Embryonic facial prominence (tissue), 1 donor: ENCODE results near the gene GGA2.
"Not testable (repeated sequence)": the region's sequence is repeated elsewhere in the genome, so short reads cannot be mapped to it uniquely, and the experiment has no call there.

Experiments
- DNase-seq: peaks from one replicate; pipeline ENCODE4 v3.0.0-alpha.2; 2016; ENCODE audit errors: extremely low spot score

GGA2 gene

DNA sequence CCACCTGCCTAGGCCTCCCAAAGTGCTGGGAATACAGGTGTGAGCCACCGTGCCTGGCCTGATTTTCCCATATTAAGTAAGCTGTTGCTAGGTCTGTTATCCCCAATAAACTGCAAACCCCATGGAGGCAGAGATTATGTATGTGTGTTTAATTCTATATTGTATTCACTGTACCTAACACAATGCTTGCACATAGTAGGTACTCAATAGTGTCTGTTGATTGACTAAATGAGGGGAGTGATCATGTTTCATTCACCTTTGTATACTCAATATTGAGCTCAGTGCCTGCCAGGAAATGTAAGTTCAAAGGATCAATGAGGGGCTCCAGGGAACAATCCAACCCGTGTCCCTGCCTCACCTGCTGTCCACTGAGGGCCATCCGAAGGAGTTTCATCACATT is 14.6 kb upstream of the GGA2 start:
- DNase-seq: no peak

DNA sequence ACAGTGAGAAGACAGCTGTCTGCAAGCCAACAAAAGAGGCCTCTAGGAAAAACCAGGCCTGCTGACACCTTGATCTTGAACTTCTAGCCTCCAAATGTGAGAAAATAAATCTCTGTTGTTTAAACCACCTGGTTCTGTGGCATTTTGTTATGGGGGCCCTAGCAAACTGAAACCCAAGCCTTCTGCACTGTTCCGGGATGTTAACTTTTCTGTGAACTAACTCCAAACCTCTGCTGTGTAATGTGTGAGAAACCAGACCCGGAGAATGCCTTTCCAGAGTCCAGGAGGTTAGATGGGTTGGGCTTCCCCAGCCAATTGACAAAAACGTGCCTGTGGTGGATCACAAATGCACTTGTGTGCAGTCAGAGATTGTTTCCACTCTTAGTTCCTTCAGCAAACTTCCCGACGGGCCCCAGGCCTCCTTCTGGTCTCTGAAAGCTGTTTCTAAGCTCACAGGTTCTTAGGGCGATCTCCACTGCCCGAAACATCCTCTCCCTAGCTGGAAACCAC is 13.6 kb upstream of the GGA2 start:
- DNase-seq: no peak

DNA sequence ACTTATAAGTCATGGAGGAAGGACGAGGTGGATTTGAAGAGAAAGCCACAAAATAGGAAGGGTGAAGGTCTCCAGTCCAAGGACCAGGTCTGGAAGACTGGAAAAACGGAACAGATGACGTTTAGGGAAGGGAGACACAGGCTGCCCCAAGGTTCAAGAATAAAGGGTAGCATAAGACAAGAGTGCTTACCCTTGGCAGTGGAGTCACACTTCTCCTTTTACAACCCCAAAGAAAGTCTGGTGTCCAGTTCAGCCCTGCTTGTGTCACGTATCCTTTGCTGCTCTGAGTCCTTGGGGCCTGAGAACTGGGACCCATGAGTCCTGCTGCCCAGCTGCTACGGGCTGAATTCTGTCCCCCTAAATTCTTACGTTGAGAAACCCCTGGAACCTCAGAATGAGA is 13.0 kb upstream of the GGA2 start:
- no peak for DNase-seq

DNA sequence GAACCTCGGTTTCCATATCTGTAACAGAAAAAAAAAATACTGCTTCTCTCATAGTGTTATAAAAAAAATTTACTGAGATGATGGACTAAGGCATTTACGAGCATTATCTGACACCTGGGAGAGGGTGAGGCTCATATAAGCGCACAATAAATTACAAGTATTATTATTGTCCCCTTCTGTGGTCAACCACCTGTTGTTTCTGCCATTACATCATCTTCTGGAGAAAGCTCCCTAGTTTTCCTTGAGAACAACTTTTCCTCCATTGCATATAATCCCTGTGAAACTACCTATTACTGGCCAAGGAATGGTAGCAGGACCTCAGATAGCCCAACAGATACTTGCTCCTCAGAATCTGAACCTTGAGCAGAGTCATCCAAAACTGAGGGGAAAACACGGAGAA is 11.7 kb upstream of the GGA2 start:
- no peak for DNase-seq

DNA sequence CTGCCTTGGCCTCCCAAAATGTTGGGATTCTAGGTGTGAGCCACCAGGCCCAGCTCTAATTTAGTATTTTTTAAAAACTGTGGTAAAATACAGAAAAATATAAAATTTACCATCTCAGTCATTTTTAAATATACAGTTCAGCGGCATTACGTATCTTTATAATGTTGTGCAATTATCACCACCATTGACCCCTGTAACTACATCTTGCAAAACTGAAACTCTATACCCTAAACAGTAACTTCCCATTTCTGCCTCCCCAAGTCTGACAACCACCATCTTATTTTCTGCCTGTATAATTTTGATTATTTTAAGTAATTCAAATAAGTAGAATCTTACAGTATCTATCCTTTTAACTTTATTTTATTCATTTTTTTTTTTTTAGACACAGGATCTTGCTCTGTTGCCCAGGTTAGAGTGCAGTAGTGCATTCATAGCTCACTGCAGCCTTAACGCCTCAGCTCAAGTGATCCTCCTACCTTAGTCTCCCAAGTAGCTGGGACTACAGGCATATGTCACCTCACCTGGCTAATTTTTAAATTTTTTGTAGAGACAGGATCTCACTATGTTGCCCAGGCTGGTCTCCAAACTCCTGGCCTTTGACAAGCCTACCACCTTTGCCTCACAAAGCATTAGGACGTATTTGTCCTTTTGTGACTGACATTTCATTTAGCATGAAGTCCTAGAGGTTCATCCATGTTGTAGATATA is 10.9 kb upstream of the GGA2 start:
- no peak for DNase-seq

DNA sequence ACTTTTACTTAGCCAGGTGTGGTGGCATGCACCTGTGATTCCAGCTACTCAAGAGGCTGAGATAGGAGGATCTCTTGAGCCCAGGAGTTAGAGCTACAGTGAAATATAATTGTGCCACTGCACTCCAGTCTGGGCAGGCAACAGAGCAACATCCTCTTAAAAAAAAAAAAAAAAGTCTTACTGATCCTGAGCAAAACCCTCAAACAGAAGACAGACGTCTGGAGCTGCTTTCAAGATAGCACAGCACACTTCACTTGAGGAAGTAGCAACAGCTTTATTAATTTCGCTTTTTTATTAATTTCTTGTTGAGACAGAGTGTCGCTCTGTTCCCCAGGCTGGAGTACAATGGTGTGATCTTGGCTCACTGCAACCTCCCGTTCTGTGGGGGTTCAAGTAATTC is 10.2 kb upstream of the GGA2 start:
- no peak for DNase-seq

DNA sequence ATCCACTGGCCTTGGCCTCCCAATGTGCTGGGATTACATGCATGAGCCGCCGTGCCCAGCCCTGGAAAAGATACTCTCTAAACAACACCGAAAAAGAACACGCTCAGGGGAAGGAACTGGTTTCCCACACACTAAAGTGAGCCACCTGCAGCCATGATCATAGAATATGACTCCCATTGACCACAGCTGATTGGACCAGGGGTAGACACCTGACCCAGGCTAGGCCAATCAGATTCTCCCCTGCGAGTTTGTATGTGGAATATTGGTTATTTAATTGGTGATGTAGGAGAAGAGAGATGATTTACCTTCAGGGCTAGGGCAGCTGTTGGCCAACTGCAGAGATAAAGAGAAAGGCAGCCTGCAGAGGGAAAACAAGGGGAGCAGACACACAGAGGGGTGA is 9.0 kb upstream of the GGA2 start:
- DNase-seq: no peak

DNA sequence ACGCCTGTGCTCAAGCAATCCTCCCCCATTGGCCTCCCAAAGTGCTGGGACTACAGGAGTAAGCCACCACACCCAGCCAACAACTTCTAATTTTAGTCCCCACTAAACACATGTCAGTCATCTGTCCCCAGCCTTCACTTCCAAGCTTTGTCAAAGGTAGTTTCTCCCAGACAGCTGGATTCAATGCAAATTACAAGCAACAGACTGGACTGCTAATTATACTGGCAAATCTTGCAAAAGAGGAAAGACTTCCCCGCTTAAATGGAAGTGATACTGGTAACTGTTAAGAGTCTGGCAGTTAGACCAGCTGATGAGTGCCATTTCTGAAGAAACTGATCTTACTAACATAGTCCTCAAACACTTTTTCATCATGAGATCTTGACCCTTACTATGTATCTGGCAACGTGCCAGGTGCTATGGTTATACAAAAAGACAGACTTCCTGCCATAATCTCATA is 8.2 kb upstream of the GGA2 start:
- no peak for DNase-seq

DNA sequence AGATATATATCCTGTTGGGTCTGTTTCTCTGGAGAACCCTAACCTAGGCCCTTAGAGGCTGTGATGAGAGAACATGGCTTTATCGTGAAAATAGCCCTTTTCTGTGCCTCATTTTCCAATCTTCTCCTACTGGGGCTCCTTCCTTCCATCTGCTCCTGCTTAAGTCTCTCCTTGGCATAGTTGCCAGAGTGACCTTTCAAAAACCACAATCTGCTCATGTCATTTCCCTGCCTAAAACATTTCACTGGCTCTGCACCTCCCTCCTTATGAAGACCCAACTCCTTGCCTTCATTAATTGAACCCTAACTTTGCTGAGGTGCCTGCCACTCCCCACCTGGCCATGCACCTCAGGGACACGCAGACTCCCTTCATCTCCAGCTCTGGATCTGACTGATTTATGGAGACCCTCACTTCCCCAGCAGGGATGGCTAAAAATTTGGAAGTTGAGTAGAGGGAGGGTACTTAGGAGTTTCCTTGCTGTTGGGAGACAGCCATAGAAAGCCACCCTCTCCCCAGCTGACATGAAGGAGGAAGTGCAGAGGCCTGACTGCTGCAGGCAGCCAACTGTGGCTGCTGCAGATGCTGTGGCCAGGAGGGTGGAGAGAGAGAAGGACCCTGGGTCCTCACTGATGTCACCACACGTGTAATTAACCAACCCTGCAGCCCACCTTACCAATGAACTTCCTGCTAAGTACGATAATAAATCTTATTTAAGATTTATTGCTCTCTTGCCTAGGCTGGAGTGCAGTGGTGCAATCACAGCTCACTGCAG is 6.3 kb upstream of the GGA2 start:
- no peak for DNase-seq

DNA sequence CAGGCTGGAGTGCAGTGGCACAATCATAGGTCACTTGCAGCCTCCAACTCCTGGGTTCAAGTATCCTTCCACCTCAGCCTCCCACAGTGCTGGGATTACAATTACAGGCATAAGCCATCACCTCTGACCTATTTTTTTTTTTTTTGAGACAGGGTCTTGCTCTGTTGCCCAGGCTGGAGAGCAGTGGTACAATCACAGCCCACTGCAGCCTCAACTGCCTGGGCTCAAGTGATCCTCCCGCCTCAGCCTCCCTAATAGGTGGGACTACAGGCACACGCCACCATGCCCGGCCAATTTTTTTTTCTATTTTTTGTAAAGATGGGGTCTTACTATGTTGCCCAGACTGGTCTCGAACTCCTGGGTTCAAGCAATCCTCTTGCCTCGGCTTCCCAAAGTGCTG is 5.6 kb upstream of the GGA2 start:
- DNase-seq: no peak

DNA sequence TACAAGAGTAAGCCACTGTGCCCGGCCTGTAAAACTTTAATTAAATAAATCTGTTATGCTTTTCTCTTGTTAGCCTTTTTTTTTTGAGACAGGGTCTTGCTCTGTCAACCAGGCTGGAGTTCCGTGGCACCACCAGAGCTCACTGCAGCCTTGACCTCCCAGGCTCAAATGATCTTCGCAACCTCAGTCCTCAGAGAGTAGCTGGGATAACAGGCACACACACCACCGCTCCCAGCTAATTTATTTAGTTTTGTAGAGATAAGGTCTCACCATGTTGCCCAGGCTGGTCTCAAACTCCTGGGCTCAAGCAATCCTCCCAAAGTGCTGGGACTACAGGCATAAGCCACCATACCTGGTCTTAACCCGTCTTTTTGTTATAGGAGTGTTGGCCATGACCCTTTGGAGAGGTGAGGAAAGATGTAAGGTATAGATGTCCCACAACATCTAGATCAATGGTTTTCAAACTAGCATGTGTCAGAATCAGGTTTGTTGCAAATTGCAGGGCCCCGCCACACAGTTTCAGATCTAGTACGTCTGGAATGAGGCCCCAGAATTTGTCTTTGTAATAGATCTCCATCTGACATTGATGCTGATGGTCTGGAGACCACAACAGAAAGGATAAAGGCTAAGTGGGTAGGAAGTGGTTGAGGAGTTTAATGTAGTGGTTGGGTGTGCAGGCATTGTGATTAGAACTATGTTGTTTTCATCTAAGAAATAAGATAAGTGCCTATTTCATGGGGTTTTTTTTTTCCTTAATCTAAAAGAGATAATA is 4.3 kb upstream of the GGA2 start:
- no peak for DNase-seq

DNA sequence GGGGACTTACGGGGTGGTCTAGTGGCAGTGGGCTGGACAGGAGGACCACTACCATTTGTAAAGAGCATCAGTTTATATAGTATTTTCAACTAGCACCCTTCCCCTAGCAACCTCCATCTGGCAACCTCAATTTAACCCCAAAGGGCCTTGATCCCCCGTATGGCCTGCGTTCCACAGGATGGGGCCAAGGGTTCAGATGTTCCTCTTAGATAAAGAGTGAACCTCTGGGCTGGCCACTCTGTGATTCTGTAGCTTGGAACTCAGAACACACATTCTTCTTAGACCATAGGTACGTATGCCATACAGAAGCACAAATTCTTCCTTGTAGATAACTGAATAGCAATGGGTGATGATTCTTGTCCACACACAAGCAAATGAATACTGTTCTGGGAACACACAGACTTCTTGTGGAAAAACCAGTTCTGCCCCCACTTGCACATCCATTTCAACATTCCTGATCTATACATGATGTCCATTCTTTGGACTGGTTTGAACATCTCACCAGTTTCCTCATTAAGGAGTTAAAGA is 1.9 kb upstream of the GGA2 start:
- DNase-seq: no peak

DNA sequence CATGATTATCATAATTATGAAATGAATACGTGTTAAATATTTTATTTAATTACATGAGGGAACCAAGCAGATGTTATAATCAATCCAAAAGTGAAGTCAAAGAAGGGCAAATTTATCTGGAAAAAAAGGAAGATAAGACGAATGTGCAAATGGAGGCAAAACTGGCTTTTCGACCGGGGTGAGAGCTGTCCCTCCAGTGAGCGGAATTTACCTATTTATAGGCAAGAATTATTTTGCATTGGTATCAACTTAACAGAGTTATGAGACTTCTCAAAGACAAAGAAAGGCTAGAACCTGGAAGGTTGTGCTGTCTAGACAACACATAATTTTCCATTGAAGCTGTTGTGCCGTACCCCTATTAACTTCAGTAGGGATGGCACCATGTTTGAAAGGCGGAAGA is 1.4 kb upstream of the GGA2 start:
- DNase-seq: no peak

DNA sequence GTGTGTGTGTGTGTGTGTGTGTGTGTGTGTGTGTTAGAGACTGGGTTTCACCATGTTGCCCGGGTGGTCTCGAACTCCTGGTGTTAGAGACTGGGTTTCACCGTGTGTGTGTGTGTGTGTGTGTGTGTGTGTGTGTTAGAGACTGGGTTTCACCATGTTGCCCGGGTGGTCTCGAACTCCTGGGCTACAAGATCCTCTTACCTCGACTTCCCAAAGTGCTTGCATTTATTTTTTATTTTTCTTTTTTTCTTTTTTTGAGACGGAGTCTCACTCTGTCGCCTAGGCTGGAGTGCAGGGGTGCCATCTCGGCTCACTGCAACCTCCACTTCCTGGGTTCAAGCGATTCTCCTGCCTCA is 599 bp upstream of the GGA2 start:
- DNase-seq: not testable (repeated sequence)

DNA sequence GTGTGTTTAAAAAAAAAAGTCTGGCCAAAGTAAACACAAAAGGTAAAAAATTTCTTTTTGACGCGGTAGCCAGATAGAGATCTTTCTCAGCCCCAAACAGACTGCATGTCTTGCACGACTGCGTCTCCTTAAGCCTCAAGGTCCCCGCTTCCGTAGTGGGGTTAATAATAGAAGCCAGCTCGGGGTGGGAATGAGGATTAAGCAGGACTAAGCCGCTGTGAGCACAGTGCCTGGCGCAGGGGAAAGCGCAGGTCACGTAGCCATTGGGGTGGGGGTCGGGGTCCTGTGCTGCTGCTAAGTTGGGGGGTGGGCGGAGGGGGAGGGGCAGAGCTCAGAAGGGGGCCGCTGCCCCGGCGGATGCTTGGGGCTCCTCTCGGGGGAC is 521 bp downstream of the GGA2 start:
- no peak for DNase-seq

DNA sequence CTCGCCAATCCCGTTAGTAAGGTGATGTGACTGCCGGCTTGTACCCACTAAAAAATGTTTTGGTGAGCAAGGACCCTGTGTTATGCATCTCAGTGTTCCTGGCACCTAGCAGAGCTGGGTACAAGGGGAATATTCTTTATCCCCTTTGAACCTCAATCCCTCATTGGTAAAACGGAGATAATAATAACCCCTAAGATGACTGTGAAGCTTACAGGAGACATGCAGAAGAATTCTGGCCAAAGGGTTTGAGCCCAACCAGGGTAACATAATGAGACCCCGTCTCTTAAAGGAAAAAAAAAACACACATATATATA is 896 bp downstream of the GGA2 start:
- DNase-seq: no peak

DNA sequence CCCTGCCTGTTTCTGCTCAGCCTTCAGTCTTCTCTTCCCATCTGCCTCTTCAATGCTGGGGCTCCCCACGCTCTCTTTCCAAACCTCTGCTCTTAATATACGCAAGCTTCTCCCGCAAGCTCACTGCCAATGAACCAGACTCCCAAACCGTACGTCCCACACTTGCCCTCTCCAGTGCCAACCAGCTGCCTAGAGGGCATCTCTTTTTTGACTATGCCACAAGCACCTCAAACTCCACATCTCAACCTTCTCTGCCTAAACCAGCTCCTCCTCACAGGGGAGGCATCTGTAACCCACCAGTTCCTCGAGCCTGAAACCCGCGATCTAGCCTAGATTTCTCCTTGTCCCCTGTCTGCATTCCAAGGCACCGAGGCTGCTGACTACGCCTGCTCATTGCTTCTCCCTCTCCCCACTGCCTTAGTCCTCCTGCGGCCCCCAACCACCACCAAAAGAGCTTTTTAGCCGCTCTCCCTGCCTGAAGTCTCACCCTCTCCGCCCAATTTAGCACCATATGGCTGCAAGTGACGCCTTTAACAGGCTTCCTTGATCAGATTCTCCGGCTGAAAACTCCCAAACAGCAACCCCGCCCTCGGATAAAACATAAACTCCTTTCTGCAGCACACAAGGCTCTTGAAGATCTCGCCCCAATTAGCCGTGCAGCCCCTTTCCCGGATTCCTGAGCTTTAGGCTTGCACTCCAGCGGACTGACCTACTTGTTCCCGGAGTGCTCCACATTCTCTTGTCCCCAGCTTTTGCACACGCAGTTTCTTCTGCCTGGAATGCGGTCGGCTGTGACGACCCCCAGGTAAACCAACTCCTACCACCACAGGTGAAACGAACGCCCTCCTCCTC is 1.5 kb downstream of the GGA2 start:
- DNase-seq: no peak

DNA sequence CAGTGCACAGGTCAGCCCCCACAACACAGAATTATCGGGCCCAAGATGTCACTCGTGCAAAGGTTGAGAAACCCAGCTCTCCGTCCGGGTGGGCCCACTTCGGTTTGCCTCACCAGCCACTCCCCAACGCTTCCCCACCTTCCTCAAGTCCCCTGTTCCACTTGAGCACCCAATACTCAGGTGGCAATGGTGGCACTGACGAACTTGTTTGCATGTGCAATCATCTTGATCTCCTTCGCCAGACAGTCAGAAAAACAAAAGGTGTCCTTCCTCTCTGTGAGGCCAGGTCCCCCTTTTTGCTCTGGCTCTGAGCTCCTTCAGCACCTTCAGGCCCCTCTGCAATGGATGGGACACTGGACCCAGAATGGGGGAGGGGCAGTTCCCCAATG is 3.7 kb downstream of the GGA2 start:
- DNase-seq: no peak

DNA sequence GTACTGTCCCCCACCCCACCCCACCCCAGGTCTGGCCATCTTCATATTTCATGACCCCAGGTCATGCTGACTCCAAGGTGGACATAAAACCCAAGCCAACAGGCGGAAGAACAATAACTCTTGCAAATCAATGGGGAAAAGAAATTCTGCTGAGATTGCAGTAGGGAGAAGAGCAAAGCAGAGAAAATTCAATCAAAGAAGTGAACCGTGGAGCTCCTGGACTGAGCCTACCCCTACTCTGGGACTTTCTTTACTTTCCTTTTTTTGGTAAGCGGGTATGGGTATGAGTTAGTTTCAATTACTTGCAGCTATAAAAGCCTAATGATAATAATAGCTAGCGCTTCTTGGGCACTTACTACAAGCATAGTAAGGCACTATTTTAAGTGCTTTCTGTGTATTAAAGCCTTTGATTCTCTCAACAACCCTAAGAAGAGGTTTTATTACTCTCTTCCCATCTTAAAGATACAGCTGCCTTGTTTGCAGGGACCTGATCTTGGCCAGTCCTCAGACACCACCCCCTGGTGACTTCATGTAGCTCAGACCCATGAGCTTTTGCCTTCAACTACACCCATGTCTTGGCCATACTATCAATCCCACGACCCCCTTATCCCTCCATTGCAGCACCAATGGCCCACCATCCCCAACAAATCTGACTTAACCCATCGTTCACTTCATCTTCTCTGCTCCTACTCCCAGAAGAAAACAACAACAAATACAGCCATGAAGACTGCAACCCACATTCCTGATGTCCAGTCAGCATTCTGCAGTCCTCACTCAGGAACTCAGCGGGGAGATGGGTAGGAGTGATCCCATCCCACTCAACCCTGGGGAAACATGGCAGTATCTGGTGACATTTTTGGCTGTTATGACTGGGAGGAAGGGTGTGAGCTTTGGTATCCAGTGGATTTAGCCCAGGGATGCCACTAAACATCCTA is 4.4 kb downstream of the GGA2 start:
- no peak for DNase-seq

DNA sequence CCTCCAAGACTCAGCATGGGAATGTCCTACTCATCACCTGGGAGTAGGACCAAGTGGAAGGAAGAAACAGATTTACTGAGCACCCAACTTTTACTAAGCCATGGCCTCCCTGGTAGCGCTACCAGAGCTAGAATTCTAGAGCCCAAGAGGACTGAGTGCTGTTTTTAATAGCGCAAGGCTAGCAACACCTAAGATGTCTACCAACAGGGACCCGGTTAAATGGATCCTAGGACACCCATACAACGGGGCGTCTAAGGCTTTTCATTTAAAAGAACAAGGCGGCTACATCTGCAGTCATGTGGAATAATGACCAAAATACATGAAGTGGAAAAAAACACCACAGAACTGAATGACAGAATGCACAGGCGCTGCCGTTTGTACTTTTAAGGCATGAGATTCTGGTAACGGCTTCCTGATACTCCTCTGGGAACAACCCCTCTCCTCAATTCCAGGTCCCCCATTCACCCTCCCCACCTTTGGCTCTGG is 5.1 kb downstream of the GGA2 start:
- no peak for DNase-seq
